Uterus (tissue), 2 donors: Measurements from ENCODE around the gene CFAP61.
"Not testable (repeated sequence)": the region's sequence is repeated elsewhere in the genome, so short reads cannot be mapped to it uniquely, and the experiment has no call there.

Source experiments
- CTCF ChIP-seq, 4 experiments: fragments of 200-600 bp in 2 of 4; fragments of 450-650 bp in 2 of 4; sonication (generic) in 2 of 4; IDR thresholded peaks; one replicate each; pipeline ENCODE4 v1.5.1; 2016 to 2019; ENCODE audit warnings: antibody characterized with exemption in 4 of 4, mild to moderate bottlenecking in 2 of 4, moderate library complexity in 1 of 4
- POLR2A ChIP-seq, 2 donors: fragments of 450-650 bp; IDR thresholded peaks; one replicate each; pipeline ENCODE4 v1.6.1; 2016; ENCODE audit warnings: antibody characterized with exemption in 2 of 2, mild to moderate bottlenecking in 1 of 2, moderate library complexity in 1 of 2

DNA sequence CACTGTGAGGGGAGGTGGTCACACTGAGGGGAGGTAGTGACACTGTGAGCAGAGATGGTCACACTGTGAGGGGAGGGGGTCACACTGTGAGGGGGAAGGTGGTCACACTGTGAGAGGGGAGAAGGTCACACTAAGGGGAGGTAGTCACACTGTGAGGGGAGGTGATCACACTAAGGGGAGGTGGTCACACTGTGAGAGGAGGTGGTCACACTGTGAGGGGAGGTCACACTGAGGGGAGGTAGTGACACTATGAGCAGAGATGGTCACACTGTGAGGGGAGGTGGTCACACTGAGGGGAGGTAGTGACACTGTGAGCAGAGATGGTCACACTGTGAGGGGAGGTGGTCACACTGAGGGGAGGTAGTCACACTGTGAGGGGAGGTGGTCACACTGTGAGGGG lies 303.2 kb downstream of the CFAP61 start:
- TF ChIP-seq CTCF, POLR2A (IDR thresholded peaks at IDR 0.05): not testable (repeated sequence)
